Lung (tissue), 12 donors: ENCODE measurements around the gene KRTAP4-11. TPM values are rescaled to one million over a fixed set of nuclear protein-coding genes. Genes with fewer than 3 reads are reported as not detected.
"Not testable (repeated sequence)": the region's sequence is repeated elsewhere in the genome, so short reads cannot be mapped to it uniquely, and the experiment has no call there.

Experiments
- ATAC-seq: fragments of 200-7000 bp; cut with Tn5 transposase; one replicate; pipeline ENCODE4 v1.9.1; 2020; ENCODE audit warnings: moderate number of reproducible peaks; ENCODE audit not compliant: insufficient read depth, low FRiP score
- DNase-seq, 3 donors: peaks; one replicate each; pipeline ENCODE4 v3.0.0-alpha.2; 2013 to 2017
- H3K27ac ChIP-seq, 2 donors: one replicate each; pipeline ENCODE4 v1.5.1; 2013; ENCODE audit warnings: mild to moderate bottlenecking in 2 of 2, moderate library complexity in 2 of 2, control low read depth in 1 of 2, inconsistent platforms in 1 of 2, low read depth in 1 of 2, low read length in 1 of 2
- H3K27me3 ChIP-seq, 3 donors: one replicate each; pipeline ENCODE4 v1.5.1; 2013; ENCODE audit warnings: low read length in 2 of 3; ENCODE audit not compliant: control insufficient read depth in 3 of 3, insufficient read depth in 3 of 3
- H3K36me3 ChIP-seq, 4 donors: one replicate each; pipeline ENCODE4 v1.5.1; 2013; ENCODE audit warnings: low read length in 4 of 4, mild to moderate bottlenecking in 1 of 4, moderate library complexity in 1 of 4; ENCODE audit not compliant: control insufficient read depth in 4 of 4, insufficient read depth in 4 of 4
- H3K4me1 ChIP-seq, 5 donors: one replicate each; pipeline ENCODE4 v1.5.1; 2013; ENCODE audit warnings: low read length in 5 of 5, mild to moderate bottlenecking in 2 of 5, moderate library complexity in 1 of 5; ENCODE audit not compliant: control insufficient read depth in 5 of 5, insufficient read depth in 5 of 5
- H3K4me3 ChIP-seq: one replicate; pipeline ENCODE4 v1.5.1; 2013; ENCODE audit warnings: mild to moderate bottlenecking, control low read depth, moderate library complexity
- H3K9ac ChIP-seq, 2 donors: one replicate each; pipeline ENCODE4 v1.5.1; 2013; ENCODE audit warnings: low read length in 2 of 2, control low read depth in 1 of 2; ENCODE audit not compliant: insufficient read depth in 1 of 2
- H3K9me3 ChIP-seq, 4 donors: one replicate each; pipeline ENCODE4 v1.5.1; 2013; ENCODE audit warnings: low read length in 3 of 4, mild to moderate bottlenecking in 1 of 4, moderate library complexity in 1 of 4; ENCODE audit not compliant: control insufficient read depth in 4 of 4, insufficient read depth in 3 of 4
- WGBS, 2 donors: extraction: QIAGEN DNeasy Blood & Tissue Kit; methylation state at CpG; one replicate each; pipeline ENCODE4 v1.1.7; 2013; 5-methylcytosine and 5-hydroxymethylcytosine counted together
- polyA plus RNA-seq, 2 donors: library from polyadenylated mRNA; stranded (reverse); fragments of 200-250 nt; gene quantifications; one replicate each; pipeline ENCODE4 v1.2.1, GENCODE V29; 2013
- total RNA-seq, 2 donors: library from RNA; depleted of rRNA in 1 of 2; stranded (reverse); fragments of >200 nt in 1 of 2; gene quantifications; one replicate each; pipeline ENCODE4 v1.2.1, GENCODE V29; 2014 to 2021
- TF ChIP-seq, protein P1 (sequence below): IDR thresholded peaks from 2 replicates; pipeline ENCODE4 v1.5.1; 2012; ENCODE audit warnings: mild to moderate bottlenecking; ENCODE audit errors: control extremely low read depth, extremely low read depth
- donor health status: control.
- donor health status: control.
- donor health status: Bipolar disorder and iron deficiency.
- donor health status: healthy.
- donor health status: DM: yes; HTN: yes; CAD: no.

KRTAP4-11 gene
- total and polyA plus RNA-seq, 4 donors = 0.34 TPM; not detected in 3

- 96 to 98% methylated on average over 1 of the region's 1 CpG for WGBS, 2 donors
- ATAC-seq (no peak), DNase-seq (no peak)
- TF ChIP-seq, protein P1, sequence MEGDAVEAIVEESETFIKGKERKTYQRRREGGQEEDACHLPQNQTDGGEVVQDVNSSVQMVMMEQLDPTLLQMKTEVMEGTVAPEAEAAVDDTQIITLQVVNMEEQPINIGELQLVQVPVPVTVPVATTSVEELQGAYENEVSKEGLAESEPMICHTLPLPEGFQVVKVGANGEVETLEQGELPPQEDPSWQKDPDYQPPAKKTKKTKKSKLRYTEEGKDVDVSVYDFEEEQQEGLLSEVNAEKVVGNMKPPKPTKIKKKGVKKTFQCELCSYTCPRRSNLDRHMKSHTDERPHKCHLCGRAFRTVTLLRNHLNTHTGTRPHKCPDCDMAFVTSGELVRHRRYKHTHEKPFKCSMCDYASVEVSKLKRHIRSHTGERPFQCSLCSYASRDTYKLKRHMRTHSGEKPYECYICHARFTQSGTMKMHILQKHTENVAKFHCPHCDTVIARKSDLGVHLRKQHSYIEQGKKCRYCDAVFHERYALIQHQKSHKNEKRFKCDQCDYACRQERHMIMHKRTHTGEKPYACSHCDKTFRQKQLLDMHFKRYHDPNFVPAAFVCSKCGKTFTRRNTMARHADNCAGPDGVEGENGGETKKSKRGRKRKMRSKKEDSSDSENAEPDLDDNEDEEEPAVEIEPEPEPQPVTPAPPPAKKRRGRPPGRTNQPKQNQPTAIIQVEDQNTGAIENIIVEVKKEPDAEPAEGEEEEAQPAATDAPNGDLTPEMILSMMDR = no peak
- H3K27ac ChIP-seq = no peak overlapping the region
- peaks cover 0 to 1% (median 0%) of the 10 kb centered on the region in 5 donors for H3K4me1 ChIP-seq
- H3K4me3 ChIP-seq = no peak overlapping the region
- no peaks in the 10 kb centered on the region for H3K9me3 ChIP-seq
- no peak overlapping the region for H3K9ac ChIP-seq
- H3K27me3 ChIP-seq = no peaks in the 10 kb centered on the region
- H3K36me3 ChIP-seq = no peaks in the 10 kb centered on the region
These were observed 14.3 kb downstream of the KRTAP4-11 start for GRCh38 chr17:41103896-41104295.

GRCh38 chr17:41101586-41102259 lies 16.4 kb downstream of the KRTAP4-11 start, which contains the start of gene KRTAP4-16:
Gene KRTAP4-16 (minus strand): TSS chr17:41102209. CDS start chr17:41102209, 0 bp downstream.
- Histone ChIP-seq H3K36me3 (no peaks in the 10 kb centered on the region), H3K4me3 (no peak within 1 kb of the TSS), H3K27me3 (no peaks in the 10 kb centered on the region), H3K9me3 (no peaks in the 10 kb centered on the region), H3K9ac (no peak within 1 kb of the TSS), H3K4me1 (no peaks in the 10 kb centered on the region), H3K27ac (no peak within 1 kb of the TSS)
- WGBS, 2 donors = 65 to 71% methylated on average over 9 of the region's 10 CpGs
- no peak for DNase-seq
- TF ChIP-seq, protein P1 = no peak
- no peak for ATAC-seq

- H3K4me1 ChIP-seq, H3K9ac ChIP-seq, ATAC-seq, H3K36me3 ChIP-seq, H3K27ac ChIP-seq, DNase-seq, H3K9me3 ChIP-seq, H3K27me3 ChIP-seq, H3K4me3 ChIP-seq: not testable (repeated sequence)
- WGBS, 2 donors = 22 to 44% methylated on average over 7 of the region's 7 CpGs
These were observed 18.3 kb downstream of the KRTAP4-11 start for GRCh38 chr17:41099682-41100480.

GRCh38 chr17:41098481-41098880 lies 19.7 kb downstream of the KRTAP4-11 start:
- DNase-seq (no peak), ATAC-seq (no peak)
- Histone ChIP-seq H3K4me3 (no peak overlapping the region), H3K27ac (no peak overlapping the region), H3K27me3 (no peaks in the 10 kb centered on the region), H3K9ac (no peak overlapping the region), H3K9me3 (no peaks in the 10 kb centered on the region), H3K36me3 (no peaks in the 10 kb centered on the region), H3K4me1 (no peaks in the 10 kb centered on the region)
- TF ChIP-seq, protein P1 = no peak
- WGBS, 2 donors = 79 to 93% methylated on average over 6 of the region's 6 CpGs
